ENCODE results near the gene TMEM45A.
"Not testable (repeated sequence)": the region's sequence is repeated elsewhere in the genome, so short reads cannot be mapped to it uniquely, and the experiment has no call there.

DNA sequence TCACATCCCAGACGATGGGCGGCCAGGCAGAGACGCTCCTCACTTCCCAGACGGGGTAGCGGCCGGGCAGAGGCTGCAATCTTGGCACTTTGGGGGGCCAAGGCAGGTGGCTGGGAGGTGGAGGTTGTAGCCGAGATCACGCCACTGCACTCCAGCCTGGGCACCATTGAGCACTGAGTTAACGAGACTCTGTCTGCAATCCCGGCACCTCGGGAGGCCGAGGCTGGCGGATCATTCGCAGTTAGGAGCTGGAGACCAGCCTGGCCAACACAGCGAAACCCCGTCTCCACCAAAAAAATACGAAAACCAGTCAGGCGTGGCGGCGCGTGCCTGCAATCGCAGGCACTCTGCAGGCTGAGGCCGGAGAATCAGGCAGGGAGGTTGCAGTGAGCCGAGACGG lies 13.9 kb upstream of the TMEM45A start:
- TF ChIP-seq POLR2A, CTCF, EP300 (IDR thresholded peaks at IDR 0.05): not testable (repeated sequence)
